HepG2 (cell line): ENCODE results near the gene CDK5RAP2. TPM values are rescaled to one million over a fixed set of nuclear protein-coding genes. Genes with fewer than 3 reads are reported as not detected.

Experiments
- ATAC-seq: fragments of 200-7000 bp; cut with Tn5 transposase; 3 replicates; pipeline ENCODE4 v1.9.1; 2020; ENCODE audit warnings: mild to moderate bottlenecking, moderate library complexity
- BruUV-seq: library from RNA; stranded (reverse); fragments of 400-500 nt; replicated peaks from 2 replicates; lab custom pipeline; 2021; lab: Mats Ljungman, UMichigan
- CTCF ChIA-PET: fragments of 300-600 bp; formaldehyde crosslinking; extraction: SDS; loops from one replicate; lab custom pipeline; 2021; ENCODE audit warnings: low total read pairs, inconsistent platforms, low intra/inter-chr PET ratio; lab: Yijun Ruan, JAX
- POLR2A ChIA-PET: fragments of 350-600 bp; sonication (Branson Sonifier 250); formaldehyde crosslinking; loops from one replicate; lab custom pipeline; 2020; ENCODE audit warnings: antibody characterized with exemption, inconsistent platforms; lab: Yijun Ruan, JAX
- DNase-seq: peaks from one replicate; pipeline ENCODE4 v3.0.0-alpha.2; 2015; ENCODE audit warnings: low spot score
- FAIRE-seq: peaks from 3 replicates; lab custom pipeline; 2011; peaks lifted over from hg19 to GRCh38; lab: Jason Lieb, UNC
- H2AFZ ChIP-seq: one replicate; pipeline ENCODE4 v1.6.1; 2011; ENCODE audit warnings: low read length, inconsistent platforms
- H3K27ac ChIP-seq: fragments of 300-600 bp; 3 replicates; pipeline ENCODE4 v1.8.0; 2011; ENCODE audit warnings: mixed run types, mild to moderate bottlenecking, mixed read lengths, low read length, inconsistent platforms; ENCODE audit not compliant: insufficient read depth; ENCODE audit errors: extremely low read length
- H3K27me3 ChIP-seq, 2 experiments: fragments of 200-600 bp in 1 of 2; 2 replicates in 1 of 2; 3 replicates in 1 of 2; pipeline versions ENCODE4 v1.6.0 to v1.8.0; 2011; ENCODE audit warnings: low read length in 2 of 2, mild to moderate bottlenecking in 2 of 2, moderate library complexity in 2 of 2, inconsistent platforms in 1 of 2; ENCODE audit not compliant: insufficient read depth in 2 of 2, control insufficient read depth in 1 of 2
- H3K36me3 ChIP-seq, 2 experiments: fragments of 200-600 bp in 1 of 2; replicated peaks in 1 of 2; 2 replicates in 1 of 2; 3 replicates in 1 of 2; pipeline versions ENCODE4 v1.5.1 to v1.8.0; 2011; ENCODE audit warnings: low read length in 2 of 2, inconsistent platforms in 1 of 2; ENCODE audit not compliant: insufficient read depth in 2 of 2, control insufficient read depth in 1 of 2
- H3K4me1 ChIP-seq: 2 replicates; pipeline ENCODE4 v1.5.1; 2012; ENCODE audit warnings: low read length, inconsistent platforms; ENCODE audit not compliant: insufficient read depth
- H3K4me2 ChIP-seq: 2 replicates; pipeline ENCODE4 v1.6.0; 2011; ENCODE audit warnings: low read depth, low read length, inconsistent platforms
- H3K4me3 ChIP-seq, 3 experiments: fragments of 200-600 bp in 1 of 3; sonication (generic), shearing (Covaris generic) in 1 of 3; replicated peaks in 1 of 3; 2 replicates each; pipeline ENCODE4 v1.5.1; 2011 to 2016; ENCODE audit warnings: low read length in 3 of 3, inconsistent platforms in 2 of 3, low read depth in 2 of 3, mild to moderate bottlenecking in 2 of 3, control low read depth in 1 of 3, mixed read lengths in 1 of 3; ENCODE audit not compliant: insufficient read depth in 1 of 3
- H3K79me2 ChIP-seq: one replicate; pipeline ENCODE4 v1.6.1; 2011; ENCODE audit warnings: low read length, inconsistent platforms; ENCODE audit not compliant: insufficient read depth
- H3K9ac ChIP-seq: 2 replicates; pipeline ENCODE4 v1.6.0; 2011; ENCODE audit warnings: mild to moderate bottlenecking, low read depth, low read length, inconsistent platforms; ENCODE audit not compliant: insufficient read depth
- H3K9me3 ChIP-seq: 2 replicates; pipeline ENCODE4 v1.5.1; 2012; ENCODE audit warnings: mild to moderate bottlenecking, low read length
- H4K20me1 ChIP-seq: 2 replicates; pipeline ENCODE4 v1.6.0; 2011; ENCODE audit warnings: inconsistent platforms, mild to moderate bottlenecking, low read length, moderate library complexity; ENCODE audit not compliant: insufficient read depth
- ARID5B ChIP-seq: IDR thresholded peaks from 2 replicates; pipeline ENCODE4 v1.4.0; 2020; ENCODE audit warnings: mild to moderate bottlenecking, missing genetic modification reagents
- CEBPB ChIP-seq: IDR thresholded peaks from 2 replicates; pipeline ENCODE4 v1.6.1; 2011; ENCODE audit warnings: low read depth, low read length, improper control_type of control experiment, borderline replicate concordance
- KLF11 ChIP-seq: IDR thresholded peaks from 2 replicates; pipeline ENCODE4 v1.6.1; 2016; ENCODE audit warnings: missing compliant biosample characterization
- KLF12 ChIP-seq: sonication (generic); formaldehyde crosslinking; IDR thresholded peaks from 2 replicates; pipeline ENCODE4 v1.4.0; 2020; ENCODE audit warnings: missing genetic modification reagents, borderline replicate concordance
- SAFB2 ChIP-seq: sonication (generic); formaldehyde crosslinking; IDR thresholded peaks from 2 replicates; pipeline ENCODE4 v1.5.1; 2020; ENCODE audit warnings: missing genetic modification reagents, low read depth, mild to moderate bottlenecking, borderline replicate concordance
- TP53 ChIP-seq: sonication (generic); formaldehyde crosslinking; conservative IDR thresholded peaks from 2 replicates; pipeline ENCODE4 v1.4.0; 2020; ENCODE audit warnings: missing genetic modification reagents
- ZNF264 ChIP-seq: sonication (generic); formaldehyde crosslinking; IDR thresholded peaks from 2 replicates; pipeline ENCODE4 v1.4.0; 2020; ENCODE audit warnings: missing genetic modification reagents
- ZNF546 ChIP-seq: sonication (generic); formaldehyde crosslinking; conservative IDR thresholded peaks from 2 replicates; pipeline ENCODE4 v1.8.1; 2023; ENCODE audit warnings: mild to moderate bottlenecking, missing genetic modification reagents
- ZNF878 ChIP-seq: sonication (generic); formaldehyde crosslinking; IDR thresholded peaks from 2 replicates; pipeline ENCODE4 v1.8.1; 2023; ENCODE audit warnings: mild to moderate bottlenecking, missing genetic modification reagents, moderate library complexity
- WGBS: methylation state at CpG from one replicate; pipeline ENCODE4 v1.1.6; 2017; ENCODE audit warnings: low lambda C conversion rate; 5-methylcytosine and 5-hydroxymethylcytosine counted together
- in situ Hi-C: cut with HindIII; loops from 2 replicates; pipeline ENCODE4 v1.10.0; 2017; ENCODE audit warnings: low pct_unique_long_range_greater_than_20kb; ENCODE audit not compliant: extremely low pct_ligation_motif_present
- intact Hi-C: fragments of 100-400 bp; cut with micrococcal nuclease; formaldehyde crosslinking; loops from one replicate; pipeline ENCODE4 v1.10.0; 2022; ENCODE audit not compliant: unreplicated experiment
- polyA plus RNA-seq, 8 experiments: library from polyadenylated mRNA; depleted of rRNA in 3 of 8; stranded (reverse) in 7 of 8; unstranded in 1 of 8; fragments of >200 nt; fragmentation: Illumina TruSeq in 4 of 8; extraction: Trizol in 4 of 8; gene quantifications; 2 replicates each; pipeline versions ENCODE4 v1.2.1 to v1.2.3, GENCODE V29; 2011 to 2016; ENCODE audit warnings: low read depth in 4 of 8, missing spikeins in 1 of 8, mixed read lengths in 1 of 8; ENCODE audit not compliant: insufficient read depth in 1 of 8
- total RNA-seq, 5 experiments: library from RNA; depleted of rRNA; stranded (reverse); fragments of >200 nt; fragmentation: Illumina TruSeq; extraction: Trizol; gene quantifications; 2 replicates each; pipeline ENCODE4 v1.2.3, GENCODE V29; 2016; ENCODE audit warnings: low read depth in 1 of 5

Gene CDK5RAP2
- total and polyA plus RNA-seq, 2 of the 13 experiments (the other 11 are each of a cell fraction or from before 2014, with no cell fraction given) = 31.8 to 42.2 TPM

DNA sequence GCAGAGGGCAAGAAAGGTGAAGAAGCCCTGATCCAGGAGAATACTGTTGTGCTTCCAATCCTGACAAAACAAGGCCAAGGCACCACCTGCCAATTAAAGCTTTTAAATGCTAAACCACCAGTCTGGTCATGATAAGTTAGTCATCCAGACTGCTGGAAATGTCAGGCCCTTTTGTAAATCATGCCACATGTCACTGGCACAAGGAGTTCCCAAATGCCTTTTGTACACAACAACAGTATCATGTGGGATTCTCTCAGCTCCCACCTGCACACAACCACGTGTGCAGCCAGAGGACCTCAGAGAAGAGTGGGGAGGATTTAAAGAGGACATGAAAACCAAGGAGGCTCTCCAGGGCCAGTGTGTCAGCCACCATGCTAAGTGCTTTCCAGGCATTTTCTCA, 99.3 kb downstream of the CDK5RAP2 start (continued):
- TF ChIP-seq TP53 (CRISPR knock-in tag) (no peak), KLF11 (CRISPR knock-in tag) (no peak), KLF12 (CRISPR knock-in tag) (no peak), ZNF878 (CRISPR knock-in tag) (no peak), ZNF546 (CRISPR knock-in tag) (no peak)

GRCh38 chr9:120478208-120478607, 101.8 kb downstream of the CDK5RAP2 start:
- Histone ChIP-seq H3K4me1 (peaks cover 15% of the 10 kb centered on the region), H3K27me3 (no peaks in the 10 kb centered on the region), H3K9me3 (no peaks in the 10 kb centered on the region), H4K20me1 (no peaks in the 10 kb centered on the region), H3K27ac (no peak overlapping the region), H3K4me3 (no peak overlapping the region), H2AFZ (no peak overlapping the region), H3K4me2 (no peak overlapping the region), H3K79me2 (peaks cover 4% of the 10 kb centered on the region), H3K9ac (no peak overlapping the region), H3K36me3 (peaks cover 28 to 81% of the 10 kb centered on the region in 2 experiments)
- in situ Hi-C loops = no loop called here
- 97% methylated on average over 6 of the region's 6 CpGs for WGBS
- TF ChIP-seq SAFB2 (CRISPR knock-in tag) (no peak), ZNF264 (CRISPR knock-in tag) (no peak), CEBPB (peak; percentile 25; the same call in 1 of the 2 replicates), ARID5B (CRISPR knock-in tag) (no peak)
- DNase-seq = no peak
- BruUV-seq = no TSS peak
- POLR2A ChIA-PET = no interaction called here
- CTCF ChIA-PET = no interaction called here
- FAIRE-seq = no peak
- intact Hi-C loops = no loop called here
- ATAC-seq = no peak
